PC-3 (cell line): Measurements from ENCODE around the gene PPP1R14C.

ENCODE experiments used
- CTCF ChIP-seq: fragments of 300-600 bp; sonication (generic); conservative IDR thresholded peaks from 2 replicates; pipeline ENCODE4 v1.5.1; 2017; ENCODE audit warnings: antibody characterized with exemption, low read depth, mild to moderate bottlenecking, low read length
- EZH2 ChIP-seq: fragments of 300-600 bp; sonication (generic); IDR thresholded peaks from one replicate; pipeline ENCODE4 v1.6.1; 2017; ENCODE audit warnings: antibody characterized with exemption, mild to moderate bottlenecking, low read length; ENCODE audit not compliant: unreplicated experiment

- TF ChIP-seq CTCF (no peak), EZH2 (no peak)
Observed at GRCh38 chr6:150281767-150282166, 138.9 kb downstream of the PPP1R14C start.
